GM12892 (cell line): ENCODE data around the gene PEMT.

Experiments
- POLR2A ChIP-seq: IDR thresholded peaks from 2 replicates; pipeline ENCODE4 v1.6.1; 2011; ENCODE audit warnings: low read depth, low read length, control low read depth
- TAF1 ChIP-seq: IDR thresholded peaks from 2 replicates; pipeline ENCODE4 v1.6.1; 2011; ENCODE audit warnings: low read depth, mild to moderate bottlenecking, control low read depth, low read length, borderline replicate concordance

DNA sequence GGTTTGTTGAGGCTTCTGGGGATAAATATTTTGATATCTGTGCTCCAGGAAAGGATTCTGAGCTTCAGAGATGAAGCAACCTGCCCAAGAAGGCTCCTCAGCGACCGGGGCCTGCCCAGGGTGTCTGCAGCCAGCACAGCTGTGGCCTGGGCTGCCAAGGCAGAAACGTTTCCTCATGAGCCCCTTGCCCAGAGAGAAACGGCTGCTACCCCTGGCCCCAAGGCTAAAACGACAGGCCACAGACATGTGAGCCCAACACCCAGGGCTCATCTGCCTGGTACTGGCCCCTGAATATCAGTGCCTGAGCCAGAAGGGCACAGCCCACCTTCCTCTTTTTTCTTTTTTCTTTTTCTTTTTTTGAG lies 49.9 kb downstream of the PEMT start:
- TF ChIP-seq POLR2A (no peak), TAF1 (no peak)
